ENCODE data around the gene PDCL3.

The PDCL3 gene

DNA sequence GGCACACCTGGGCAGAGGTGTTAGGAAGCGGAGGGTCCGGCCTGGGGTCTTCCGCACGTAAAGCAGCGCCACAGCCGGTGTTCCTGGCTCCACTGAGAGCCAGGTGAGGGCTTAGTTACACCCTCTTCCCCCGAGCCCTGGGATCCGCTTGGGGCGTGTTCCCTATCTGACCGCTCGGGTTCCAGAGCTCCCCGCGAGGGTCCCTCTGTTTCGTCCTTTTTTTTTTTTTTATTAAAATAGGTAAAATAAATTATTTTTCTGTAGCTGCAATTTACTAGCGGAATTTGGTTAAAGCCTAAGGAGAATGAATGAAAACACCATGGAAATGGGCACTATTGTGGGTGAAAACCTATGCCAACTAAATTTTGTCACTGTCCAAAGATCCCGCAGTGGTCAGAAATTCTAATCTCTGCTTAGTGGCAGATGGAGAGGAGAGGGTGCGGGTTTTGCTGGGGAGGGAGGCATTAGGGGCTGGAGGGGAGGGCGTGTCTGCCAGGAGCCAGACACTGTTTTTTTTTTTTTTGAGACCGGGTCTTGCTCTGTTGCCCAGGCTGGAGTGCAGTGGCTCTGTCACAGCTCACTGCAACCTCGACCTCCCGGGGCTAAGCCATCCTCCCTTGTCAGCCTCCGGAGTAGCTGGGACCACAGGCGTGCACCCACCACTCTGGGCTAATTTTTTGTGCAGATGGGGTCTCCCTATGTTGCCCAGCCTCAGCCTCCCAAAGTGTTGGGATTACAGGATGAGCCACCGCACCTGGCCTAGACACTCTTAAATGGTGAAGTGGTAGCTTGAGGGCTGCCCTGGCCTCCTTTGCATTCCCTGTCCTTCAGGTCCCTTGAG, 834 bp downstream of the PDCL3 start:
- no peak for DNase-seq

DNA sequence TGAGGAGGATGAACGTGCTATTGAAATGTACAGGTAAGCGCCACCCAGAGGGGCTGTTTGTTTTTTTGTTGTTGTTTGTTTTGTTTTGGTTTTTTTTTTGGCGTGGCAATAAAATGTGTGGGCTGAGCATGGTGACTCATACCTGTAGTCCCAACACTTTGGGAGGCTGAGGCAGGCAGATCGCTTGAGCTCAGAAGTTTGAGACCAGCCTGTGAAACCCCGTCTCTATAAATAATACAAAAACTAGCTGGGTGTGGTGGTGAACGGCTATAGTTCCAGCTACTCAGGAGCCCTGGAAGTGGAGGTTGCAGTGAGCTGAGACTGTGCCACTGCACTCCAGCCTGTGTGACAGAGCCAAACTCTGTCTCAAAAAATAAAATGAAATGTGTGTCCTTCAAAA, 6.2 kb downstream of the PDCL3 start:
- DNase-seq = no peak

GRCh38 chr2:100571668-100572067, 8.9 kb downstream of the PDCL3 start:
- no peak for DNase-seq

DNA sequence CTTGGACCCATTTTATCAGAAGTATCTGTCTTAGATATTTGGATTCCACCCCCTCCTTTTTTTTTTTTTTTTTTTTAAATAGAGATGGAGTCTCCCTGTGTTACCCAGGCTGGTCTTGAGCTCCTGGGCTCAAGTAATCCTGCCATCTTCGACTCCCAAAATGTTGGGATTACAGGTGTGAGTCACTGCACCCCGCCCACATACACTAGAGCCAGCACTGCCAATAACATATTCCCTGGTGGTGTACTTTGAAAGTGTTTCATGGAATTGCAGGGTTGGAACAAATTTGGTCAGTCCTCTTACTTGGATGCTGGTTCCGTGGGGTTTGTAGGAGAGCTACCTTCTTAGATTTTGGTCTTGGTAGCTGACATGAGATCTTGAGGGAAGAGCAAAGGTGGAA, 15.0 kb downstream of the PDCL3 start:
- no peak for DNase-seq

GRCh38 chr2:100580367-100581276, 17.8 kb downstream of the PDCL3 start:
- no peak for DNase-seq

DNA sequence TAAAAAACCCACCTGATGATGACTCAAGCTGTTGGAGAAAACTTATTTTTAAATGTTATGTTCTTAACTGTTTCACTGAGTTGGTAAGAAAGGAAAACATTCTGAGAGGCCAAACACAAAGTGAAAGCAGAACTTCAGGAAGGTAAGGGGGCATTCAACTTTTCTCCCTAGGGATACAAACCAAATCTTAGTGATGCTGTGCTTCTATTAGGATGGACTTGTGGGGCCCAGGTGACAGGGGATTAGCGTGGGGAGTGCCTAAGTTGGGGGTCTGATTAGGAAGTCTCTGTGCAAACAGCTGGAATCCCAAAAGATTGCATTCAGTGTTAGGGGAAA, 18.5 kb downstream of the PDCL3 start:
- DNase-seq = no peak

GRCh38 chr2:100584816-100585215, 22.0 kb downstream of the PDCL3 start:
- no peak for DNase-seq

- no peak for DNase-seq
These were observed 25.4 kb downstream of the PDCL3 start for GRCh38 chr2:100588071-100588786.

DNA sequence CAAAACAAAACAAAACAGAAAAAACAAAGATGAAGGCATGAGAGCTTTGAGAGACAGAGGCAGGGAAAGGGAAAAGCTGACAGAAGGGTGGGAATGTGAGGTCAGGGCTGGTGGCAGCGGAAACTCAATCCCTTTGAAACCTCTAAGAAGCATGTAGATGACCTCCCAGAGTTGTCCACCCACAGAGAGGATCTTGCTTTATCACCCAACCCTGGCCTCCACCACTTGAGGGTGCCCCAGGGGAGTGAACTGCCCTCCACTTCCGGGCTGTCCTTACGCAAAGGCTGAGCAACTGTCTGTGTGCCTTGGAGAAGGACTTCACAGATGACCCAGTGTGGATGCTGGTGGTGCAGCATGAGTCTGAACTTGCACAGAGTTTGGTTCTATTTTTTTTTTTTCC, 26.7 kb downstream of the PDCL3 start:
- DNase-seq = no peak

- no peak for DNase-seq
These were observed 29.4 kb downstream of the PDCL3 start for GRCh38 chr2:100592226-100592625.

DNA sequence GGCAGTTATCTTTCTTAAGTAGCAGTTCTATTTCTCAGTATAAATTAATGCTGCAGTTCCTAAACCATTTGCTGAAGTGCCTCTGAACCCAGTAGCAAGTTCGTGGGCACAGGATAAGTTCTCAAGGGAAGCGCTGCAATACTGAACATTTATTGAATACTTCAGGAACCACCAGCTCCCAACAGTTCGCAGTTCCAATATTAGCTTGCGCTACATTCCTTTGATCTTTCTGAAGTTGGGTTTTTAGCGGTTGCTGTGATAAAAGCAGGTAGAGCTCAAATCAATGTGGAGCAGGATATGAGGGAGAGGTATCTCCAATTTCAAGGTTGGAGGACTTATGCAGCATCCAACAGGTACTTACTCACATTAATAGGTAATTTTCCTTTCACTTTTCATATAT, 33.7 kb downstream of the PDCL3 start:
- no peak for DNase-seq

- no peak for DNase-seq
These were observed 36.8 kb downstream of the PDCL3 start for GRCh38 chr2:100599566-100599965.

DNA sequence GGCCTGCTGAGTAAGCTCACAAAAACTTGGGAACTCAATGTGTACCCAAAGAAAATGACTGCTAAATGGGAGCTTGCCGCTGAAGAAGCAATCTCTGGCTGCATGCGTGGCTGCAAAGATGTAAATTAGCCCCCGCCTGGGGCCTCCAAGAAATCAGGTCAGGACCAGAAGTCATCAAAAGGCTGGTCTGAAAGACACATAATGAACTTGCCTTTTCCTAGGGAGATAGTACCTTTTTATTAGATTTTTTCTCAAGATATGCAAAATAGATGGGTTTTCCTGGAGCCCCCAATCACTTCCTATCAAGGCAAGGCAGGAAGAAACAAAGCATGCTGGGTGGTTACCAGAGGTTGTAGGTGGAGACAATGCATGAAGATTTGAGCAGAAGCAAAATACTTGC, 38.9 kb downstream of the PDCL3 start:
- no peak for DNase-seq

DNA sequence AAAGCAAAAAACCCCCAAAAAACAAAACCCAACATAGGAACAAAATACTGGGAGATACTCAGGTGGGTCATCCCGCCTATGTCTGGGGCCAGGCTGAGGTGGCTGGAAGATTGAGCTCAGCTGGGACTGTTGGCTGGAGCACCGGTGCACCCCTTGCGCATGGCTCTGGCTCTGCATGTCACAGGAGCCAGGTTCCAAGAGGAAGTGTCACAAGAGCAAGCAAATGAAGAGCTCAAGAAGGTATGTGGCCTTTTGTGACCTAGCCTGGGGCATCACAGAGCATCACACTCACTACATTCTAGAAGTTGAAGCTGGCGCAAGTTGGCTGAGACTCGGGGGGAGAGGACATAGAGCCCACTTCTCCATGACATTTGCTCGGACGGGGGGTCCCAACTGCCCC, 40.6 kb downstream of the PDCL3 start:
- no peak for DNase-seq

GRCh38 chr2:100603948-100604633, 41.3 kb downstream of the PDCL3 start:
- DNase-seq = no peak

DNA sequence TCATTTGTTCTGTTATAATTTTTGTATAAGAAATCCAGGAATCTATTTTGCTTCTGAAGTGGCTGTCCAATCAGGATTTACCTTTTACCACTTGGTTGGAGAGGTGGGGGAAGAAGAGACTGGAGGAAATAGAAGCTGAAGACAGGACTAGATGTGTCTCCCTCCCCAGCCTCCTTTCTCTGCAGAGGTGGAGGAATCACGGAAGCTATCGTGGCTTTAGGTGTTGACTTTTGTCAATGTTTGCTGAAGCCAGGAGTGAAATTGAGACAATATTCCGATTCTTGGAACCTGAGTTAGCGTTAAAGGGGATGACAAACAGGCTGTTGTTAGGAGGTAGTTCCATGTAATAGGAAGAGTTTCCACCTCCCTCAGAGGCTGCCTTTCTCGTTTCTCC, 43.5 kb downstream of the PDCL3 start:
- DNase-seq = no peak

DNA sequence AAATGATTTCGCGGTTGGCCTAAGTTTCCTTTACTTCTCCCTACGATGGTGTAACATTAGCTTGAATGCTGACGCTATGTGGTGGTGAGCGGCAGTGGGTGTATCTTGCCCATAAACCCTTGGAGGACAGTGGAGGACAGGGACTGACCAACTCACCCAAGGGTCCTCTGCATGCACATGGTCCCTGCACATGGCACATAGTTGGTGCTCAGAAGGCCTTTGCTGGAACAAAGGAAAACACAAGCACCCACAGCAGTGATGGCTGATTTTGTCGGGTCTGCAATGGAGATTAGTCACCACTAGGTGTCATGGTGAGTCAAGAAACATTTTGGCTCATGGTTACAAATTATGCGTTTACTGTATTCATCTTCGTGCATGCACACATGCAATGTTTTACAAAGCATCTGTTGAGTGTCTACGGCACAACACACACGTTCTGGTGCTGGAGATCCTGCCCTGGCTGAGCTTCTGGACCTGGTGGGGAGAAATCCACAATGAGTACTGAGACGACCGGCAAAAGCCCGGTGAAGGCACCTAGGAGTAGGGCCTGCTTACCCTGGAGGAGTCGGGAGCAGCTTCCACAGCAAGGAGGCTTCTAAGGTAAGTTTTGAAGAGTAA, 44.0 kb downstream of the PDCL3 start:
- no peak for DNase-seq

- DNase-seq = no peak
These were observed 47.6 kb downstream of the PDCL3 start for GRCh38 chr2:100610381-100610831.

DNA sequence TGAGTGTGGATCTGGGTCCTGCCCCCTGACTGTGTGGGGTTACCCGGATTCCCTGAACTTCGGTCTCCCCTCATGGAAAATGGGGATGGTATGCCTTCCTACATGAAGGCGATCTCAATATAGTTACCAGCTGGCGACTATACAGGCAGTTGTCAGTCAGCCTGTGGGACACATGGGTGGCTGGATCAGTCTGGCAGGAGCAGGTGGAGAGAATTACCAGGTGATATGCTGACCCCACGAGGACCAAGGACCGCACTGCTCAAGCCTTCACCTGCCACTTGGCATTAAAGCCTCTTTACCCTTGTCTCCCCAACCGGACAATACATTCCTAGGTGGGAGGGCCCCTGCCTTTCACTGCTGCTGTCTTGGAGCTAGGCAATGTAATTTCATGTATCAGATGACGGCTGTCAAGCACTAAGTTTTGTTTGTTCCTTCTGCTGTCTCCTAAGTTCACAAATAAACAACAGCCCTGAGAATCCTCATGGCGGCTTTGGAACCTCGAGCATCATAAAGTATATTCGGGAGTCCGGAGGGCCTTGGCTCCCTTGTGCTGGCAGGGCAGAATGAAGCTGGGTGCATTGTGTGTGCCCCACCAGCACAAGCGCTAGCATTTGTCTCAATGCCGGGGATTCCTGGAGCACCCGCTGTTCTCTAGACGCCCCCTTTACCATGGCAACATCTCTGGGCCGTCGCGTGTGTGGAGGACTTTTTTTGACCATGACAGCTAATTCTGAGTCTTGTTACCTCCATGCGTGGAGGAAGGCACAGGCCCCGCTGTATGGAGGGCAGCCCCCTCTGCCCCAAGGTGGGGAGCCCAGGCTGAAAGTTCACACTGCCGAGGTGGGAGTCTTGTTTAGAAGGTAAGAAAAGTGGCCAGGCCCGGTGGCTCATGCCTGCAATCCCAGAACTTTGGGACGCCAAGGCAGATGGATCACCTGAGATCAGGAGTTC, 48.6 kb downstream of the PDCL3 start:
- DNase-seq = no peak

GRCh38 chr2:100612388-100613000, 49.7 kb downstream of the PDCL3 start:
- no peak for DNase-seq

DNA sequence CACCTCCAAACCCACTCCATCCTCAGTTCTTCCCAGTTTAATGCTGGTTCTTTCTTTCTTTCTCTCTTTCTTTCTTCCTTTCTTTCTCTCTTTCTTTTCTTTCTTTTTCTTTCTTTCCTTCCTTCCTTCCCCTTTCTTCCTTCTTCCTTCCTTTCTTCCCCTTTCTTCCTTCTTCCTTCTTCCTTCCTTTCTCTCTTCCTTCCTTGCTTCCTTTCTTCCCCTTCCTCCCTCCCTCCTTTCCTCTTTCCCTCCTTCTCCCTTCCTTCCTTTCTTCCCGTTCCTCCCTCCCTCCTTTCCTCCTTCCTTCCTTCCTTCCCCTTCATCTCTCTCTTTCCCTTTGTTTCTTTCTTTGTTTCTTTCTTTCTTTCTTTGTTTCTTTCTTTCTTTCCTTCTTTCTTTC, 50.9 kb downstream of the PDCL3 start:
- DNase-seq = no peak

Data from NCI-H1105 treated with DMSO at 0.1 percent for 48 hours (cell line).